SK-N-SH (cell line): ENCODE results near the gene EVC.

Source experiments
- CHD2 ChIP-seq: fragments of 150-350 bp; IDR thresholded peaks from 2 replicates; pipeline ENCODE4 v1.6.1; 2018; ENCODE audit warnings: low read length; ENCODE audit not compliant: partially characterized antibody
- CTCF ChIP-seq: fragments of 200-600 bp; sonication (generic); IDR thresholded peaks from 2 replicates; pipeline ENCODE4 v1.6.1; 2017; ENCODE audit warnings: antibody characterized with exemption, mild to moderate bottlenecking, moderate library complexity
- FOXM1 ChIP-seq: IDR thresholded peaks from 2 replicates; pipeline ENCODE4 v1.4.0; 2012; ENCODE audit warnings: low read depth, mild to moderate bottlenecking
- GABPA ChIP-seq: IDR thresholded peaks from 2 replicates; pipeline ENCODE4 v1.4.0; 2012; ENCODE audit warnings: low read depth, mild to moderate bottlenecking
- GATA2 ChIP-seq: sonication (generic); formaldehyde crosslinking; IDR thresholded peaks from 2 replicates; pipeline ENCODE4 v1.5.0; 2020; ENCODE audit warnings: mild to moderate bottlenecking, missing genetic modification reagents
- MAX ChIP-seq: IDR thresholded peaks from 2 replicates; pipeline ENCODE4 v1.4.0; 2012; ENCODE audit warnings: low read depth
- RAD21 ChIP-seq: IDR thresholded peaks from 2 replicates; pipeline ENCODE4 v1.6.1; 2012; ENCODE audit warnings: mild to moderate bottlenecking, low read length
- REST ChIP-seq: IDR thresholded peaks from 2 replicates; pipeline ENCODE4 v1.6.1; 2012; ENCODE audit warnings: mild to moderate bottlenecking, low read depth, low read length, moderate library complexity
- RXRA ChIP-seq: IDR thresholded peaks from 2 replicates; pipeline ENCODE4 v1.4.0; 2012; ENCODE audit warnings: low read depth, mild to moderate bottlenecking, borderline replicate concordance

- TF ChIP-seq RXRA (no peak), CTCF (no peak), GABPA (no peak), REST (no peak), RAD21 (no peak), CHD2 (no peak), MAX (no peak), GATA2 (CRISPR knock-in tag) (no peak), FOXM1 (no peak)
Observed at GRCh38 chr4:5801696-5802095, 90.7 kb downstream of the EVC start.
